ENCODE data around the gene HELT.
A peak's percentile ranks its signal among the peaks of the same experiment; 100 is the strongest.

DNA sequence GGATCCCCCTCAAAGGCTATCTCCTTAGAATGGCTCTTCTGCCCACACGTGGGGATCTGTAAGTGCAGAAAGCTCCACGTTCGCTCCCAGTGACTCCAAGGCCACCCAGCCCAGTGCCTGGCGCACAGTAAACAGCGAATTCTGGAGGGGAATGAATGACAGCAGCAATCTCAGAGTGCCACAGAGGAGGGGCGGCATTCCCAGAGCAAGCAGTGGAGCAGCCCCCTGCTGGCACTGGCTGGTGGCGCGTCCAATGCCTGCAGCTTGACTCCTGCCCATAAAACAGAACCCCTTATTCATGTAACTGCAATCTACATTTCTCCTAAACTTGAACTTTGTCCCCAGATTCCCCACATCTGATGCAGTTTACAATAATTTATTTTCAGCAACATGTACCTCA, 6.9 kb upstream of the HELT start:
- TF ChIP-seq, protein P1, sequence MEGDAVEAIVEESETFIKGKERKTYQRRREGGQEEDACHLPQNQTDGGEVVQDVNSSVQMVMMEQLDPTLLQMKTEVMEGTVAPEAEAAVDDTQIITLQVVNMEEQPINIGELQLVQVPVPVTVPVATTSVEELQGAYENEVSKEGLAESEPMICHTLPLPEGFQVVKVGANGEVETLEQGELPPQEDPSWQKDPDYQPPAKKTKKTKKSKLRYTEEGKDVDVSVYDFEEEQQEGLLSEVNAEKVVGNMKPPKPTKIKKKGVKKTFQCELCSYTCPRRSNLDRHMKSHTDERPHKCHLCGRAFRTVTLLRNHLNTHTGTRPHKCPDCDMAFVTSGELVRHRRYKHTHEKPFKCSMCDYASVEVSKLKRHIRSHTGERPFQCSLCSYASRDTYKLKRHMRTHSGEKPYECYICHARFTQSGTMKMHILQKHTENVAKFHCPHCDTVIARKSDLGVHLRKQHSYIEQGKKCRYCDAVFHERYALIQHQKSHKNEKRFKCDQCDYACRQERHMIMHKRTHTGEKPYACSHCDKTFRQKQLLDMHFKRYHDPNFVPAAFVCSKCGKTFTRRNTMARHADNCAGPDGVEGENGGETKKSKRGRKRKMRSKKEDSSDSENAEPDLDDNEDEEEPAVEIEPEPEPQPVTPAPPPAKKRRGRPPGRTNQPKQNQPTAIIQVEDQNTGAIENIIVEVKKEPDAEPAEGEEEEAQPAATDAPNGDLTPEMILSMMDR (IDR thresholded peaks at IDR 0.05), result peak; percentile 65
- TF ChIP-seq EZH2 (IDR thresholded peaks at IDR 0.05) (no peak), EZH2phosphoT487 (IDR thresholded peaks at IDR 0.05) (no peak)

All from neural progenitor cell (in vitro differentiated cells).